Measurements from ENCODE around the gene DCDC2.
"Not testable (repeated sequence)": the region's sequence is repeated elsewhere in the genome, so short reads cannot be mapped to it uniquely, and the experiment has no call there.

DNA sequence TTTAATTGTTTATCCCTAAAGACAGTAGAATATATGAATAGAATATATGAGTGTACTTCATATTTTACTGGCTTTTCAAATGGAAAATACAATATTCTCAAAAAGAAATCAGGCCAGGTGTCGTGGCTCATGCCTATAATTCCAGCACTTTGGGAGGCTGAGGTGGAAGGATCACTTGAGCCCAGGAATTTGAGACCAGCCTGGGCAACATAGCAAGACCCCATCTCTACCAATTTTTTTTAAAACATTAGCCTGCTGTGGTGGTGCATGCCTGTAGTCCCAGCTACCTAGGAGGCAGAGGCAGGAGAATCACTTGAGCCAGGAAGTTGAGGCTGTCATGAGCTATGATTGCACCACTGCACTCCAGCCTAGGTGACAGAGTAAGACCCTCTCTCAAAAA lies 116.1 kb downstream of the DCDC2 start:
- TF ChIP-seq POLR2A, EP300 (IDR thresholded peaks at IDR 0.05): not testable (repeated sequence)
- TF ChIP-seq, protein P1, sequence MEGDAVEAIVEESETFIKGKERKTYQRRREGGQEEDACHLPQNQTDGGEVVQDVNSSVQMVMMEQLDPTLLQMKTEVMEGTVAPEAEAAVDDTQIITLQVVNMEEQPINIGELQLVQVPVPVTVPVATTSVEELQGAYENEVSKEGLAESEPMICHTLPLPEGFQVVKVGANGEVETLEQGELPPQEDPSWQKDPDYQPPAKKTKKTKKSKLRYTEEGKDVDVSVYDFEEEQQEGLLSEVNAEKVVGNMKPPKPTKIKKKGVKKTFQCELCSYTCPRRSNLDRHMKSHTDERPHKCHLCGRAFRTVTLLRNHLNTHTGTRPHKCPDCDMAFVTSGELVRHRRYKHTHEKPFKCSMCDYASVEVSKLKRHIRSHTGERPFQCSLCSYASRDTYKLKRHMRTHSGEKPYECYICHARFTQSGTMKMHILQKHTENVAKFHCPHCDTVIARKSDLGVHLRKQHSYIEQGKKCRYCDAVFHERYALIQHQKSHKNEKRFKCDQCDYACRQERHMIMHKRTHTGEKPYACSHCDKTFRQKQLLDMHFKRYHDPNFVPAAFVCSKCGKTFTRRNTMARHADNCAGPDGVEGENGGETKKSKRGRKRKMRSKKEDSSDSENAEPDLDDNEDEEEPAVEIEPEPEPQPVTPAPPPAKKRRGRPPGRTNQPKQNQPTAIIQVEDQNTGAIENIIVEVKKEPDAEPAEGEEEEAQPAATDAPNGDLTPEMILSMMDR (IDR thresholded peaks at IDR 0.05) = not testable (repeated sequence)

All from tibial nerve (tissue), 4 donors.